ENCODE data around the gene PDE4D. TPM values are rescaled to one million over a fixed set of nuclear protein-coding genes. Genes with fewer than 3 reads are reported as not detected.

The PDE4D gene
- total RNA-seq, 1 donor from 2014 or later, result 28.2 TPM

- ATAC-seq (ENCODE audit: low read depth) (no peak), DNase-seq (no peak)
- intact Hi-C loops (cut with micrococcal nuclease), result loop anchor here (2.0 to 5.0 kb wide), 2 partner anchors 345 to 762 kb away; no protein-coding TSS in a partner anchor
- CTCF ChIA-PET, result interaction anchor here (3.6 kb wide), 1 partner anchor 138 kb away, joined by 31 read pairs; no protein-coding TSS in a partner anchor
- Mint-ChIP-seq H3K9me3 (no peaks in the 10 kb centered on the region), H3K27me3 (peaks cover 10% of the 10 kb centered on the region), H3K4me1 (peaks cover 25% of the 10 kb centered on the region), H3K36me3 (ENCODE audit: low read depth) (peaks cover 2% of the 10 kb centered on the region), H3K27ac (no peak overlapping the region), H3K4me3 (no peak overlapping the region)
- POLR2A ChIA-PET, result no interaction called here
- no peak for TF ChIP-seq CTCF (IDR thresholded peaks at IDR 0.05)
Observed at GRCh38 chr5:59035681-59036080, 857.8 kb downstream of the PDE4D start.

- ChIA-PET POLR2A (interaction anchor here (0.8 kb wide), 1 partner anchor 139 kb away, joined by 3 read pairs; no protein-coding TSS in a partner anchor), CTCF (interaction anchor here (0.6 to 3.6 kb wide), 6 partner anchors 13 to 767 kb away, joined by 3 to 31 read pairs (median 3); no protein-coding TSS in a partner anchor)
- no peak for ATAC-seq (ENCODE audit: low read depth)
- no peak overlapping the region for H3K27ac Mint-ChIP-seq
- peaks cover 2% of the 10 kb centered on the region for H3K36me3 Mint-ChIP-seq (ENCODE audit: low read depth)
- no peak for TF ChIP-seq CTCF (IDR thresholded peaks at IDR 0.05)
- H3K4me1 Mint-ChIP-seq, result peaks cover 16% of the 10 kb centered on the region
- intact Hi-C loops (cut with micrococcal nuclease), result loop anchor here (1.0 to 5.0 kb wide), 3 partner anchors 140 to 763 kb away; no protein-coding TSS in a partner anchor
- peaks cover 6% of the 10 kb centered on the region for H3K27me3 Mint-ChIP-seq
- DNase-seq, result no peak
- H3K9me3 Mint-ChIP-seq, result no peaks in the 10 kb centered on the region
- H3K4me3 Mint-ChIP-seq, result no peak overlapping the region
Observed at GRCh38 chr5:59034498-59035186, 858.9 kb downstream of the PDE4D start.

GRCh38 chr5:59027145-59027907 is 866.2 kb downstream of the PDE4D start:
- ChIA-PET POLR2A (no interaction called here), CTCF (no interaction called here)
- Mint-ChIP-seq H3K27me3 (no peaks in the 10 kb centered on the region), H3K9me3 (no peaks in the 10 kb centered on the region), H3K4me3 (no peak overlapping the region), H3K27ac (no peak overlapping the region), H3K36me3 (ENCODE audit: low read depth) (peaks cover 2% of the 10 kb centered on the region), H3K4me1 (peaks cover 4% of the 10 kb centered on the region)
- DNase-seq, result no peak
- ATAC-seq (ENCODE audit: low read depth), result no peak
- intact Hi-C loops (cut with micrococcal nuclease), result no loop called here
- TF ChIP-seq CTCF (IDR thresholded peaks at IDR 0.05), result no peak

GRCh38 chr5:59025734-59026133 is 867.8 kb downstream of the PDE4D start:
- intact Hi-C loops (cut with micrococcal nuclease), result no loop called here
- POLR2A ChIA-PET, result no interaction called here

More at GRCh38 chr5:59025734-59026133, 867.8 kb downstream of the PDE4D start:
- CTCF ChIA-PET, result no interaction called here
- Mint-ChIP-seq H3K4me3 (no peak overlapping the region), H3K4me1 (peaks cover 4% of the 10 kb centered on the region), H3K36me3 (ENCODE audit: low read depth) (peaks cover 2% of the 10 kb centered on the region), H3K27me3 (no peaks in the 10 kb centered on the region), H3K9me3 (no peaks in the 10 kb centered on the region), H3K27ac (no peak overlapping the region)
- no peak for TF ChIP-seq CTCF (IDR thresholded peaks at IDR 0.05)
- ATAC-seq (ENCODE audit: low read depth), result no peak
- no peak for DNase-seq
